IPS-11a (cell line): ENCODE measurements around the gene NKX1-2.
A peak's percentile ranks its signal among the peaks of the same experiment; 100 is the strongest.

ENCODE experiments used
- H3K4me3 ChIP-seq: one replicate; pipeline ENCODE4 v1.5.1; 2013; ENCODE audit warnings: low read depth, low read length, control low read depth

The NKX1-2 gene

GRCh38 chr10:124450012-124450782 is at the start of gene NKX1-2:
Gene NKX1-2, minus strand, starts transcription at chr10:124450035. Its CDS starts 92 bp downstream, at chr10:124449943.
- H3K4me3 ChIP-seq: peak within 1 kb of the TSS; percentile 45

GRCh38 chr10:124498056-124498455 is 48.2 kb upstream of the NKX1-2 start:
- H3K4me3 ChIP-seq: no peak overlapping the region

- H3K4me3 ChIP-seq: no peak overlapping the region
Measured at GRCh38 chr10:124497196-124497881, 47.5 kb upstream of the NKX1-2 start.

GRCh38 chr10:124496620-124497019 is 46.8 kb upstream of the NKX1-2 start:
- H3K4me3 ChIP-seq: no peak overlapping the region

GRCh38 chr10:124496150-124496549 is 46.3 kb upstream of the NKX1-2 start:
- H3K4me3 ChIP-seq: no peak overlapping the region

GRCh38 chr10:124495725-124496124 is 45.9 kb upstream of the NKX1-2 start:
- no peak overlapping the region for H3K4me3 ChIP-seq

- no peak overlapping the region for H3K4me3 ChIP-seq
Measured at GRCh38 chr10:124495162-124495561, 45.3 kb upstream of the NKX1-2 start.

GRCh38 chr10:124494046-124494807 is 44.4 kb upstream of the NKX1-2 start:
- no peak overlapping the region for H3K4me3 ChIP-seq

- no peak overlapping the region for H3K4me3 ChIP-seq
Measured at GRCh38 chr10:124493214-124493882, 43.5 kb upstream of the NKX1-2 start.

GRCh38 chr10:124492266-124492665 is 42.4 kb upstream of the NKX1-2 start:
- no peak overlapping the region for H3K4me3 ChIP-seq

GRCh38 chr10:124491105-124491504 is 41.3 kb upstream of the NKX1-2 start:
- no peak overlapping the region for H3K4me3 ChIP-seq

- H3K4me3 ChIP-seq: no peak overlapping the region
Measured at GRCh38 chr10:124486635-124487034, 36.8 kb upstream of the NKX1-2 start.

- H3K4me3 ChIP-seq: no peak overlapping the region
Measured at GRCh38 chr10:124484661-124485060, 34.8 kb upstream of the NKX1-2 start.

- H3K4me3 ChIP-seq: no peak overlapping the region
Measured at GRCh38 chr10:124484031-124484430, 34.2 kb upstream of the NKX1-2 start.

- no peak overlapping the region for H3K4me3 ChIP-seq
Measured at GRCh38 chr10:124482876-124483275, 33.0 kb upstream of the NKX1-2 start.

GRCh38 chr10:124482236-124482800 is 32.5 kb upstream of the NKX1-2 start:
- H3K4me3 ChIP-seq: no peak overlapping the region

GRCh38 chr10:124481717-124482116 is 31.9 kb upstream of the NKX1-2 start:
- H3K4me3 ChIP-seq: no peak overlapping the region

GRCh38 chr10:124480860-124481259 is 31.0 kb upstream of the NKX1-2 start:
- H3K4me3 ChIP-seq: no peak overlapping the region

GRCh38 chr10:124478515-124478914 is 28.7 kb upstream of the NKX1-2 start:
- H3K4me3 ChIP-seq: no peak overlapping the region

- no peak overlapping the region for H3K4me3 ChIP-seq
Measured at GRCh38 chr10:124477614-124478363, 28.0 kb upstream of the NKX1-2 start.
